GM19455 (cell line): ENCODE measurements around the gene RAB3C.
A peak's percentile ranks its signal among the peaks of the same experiment; 100 is the strongest.

ENCODE experiments used
- ATAC-seq: cut with Tn5 transposase; IDR thresholded peaks from one replicate; pipeline ENCODE4 v1.9.1; 2021; ENCODE audit not compliant: unreplicated experiment

RAB3C gene

DNA sequence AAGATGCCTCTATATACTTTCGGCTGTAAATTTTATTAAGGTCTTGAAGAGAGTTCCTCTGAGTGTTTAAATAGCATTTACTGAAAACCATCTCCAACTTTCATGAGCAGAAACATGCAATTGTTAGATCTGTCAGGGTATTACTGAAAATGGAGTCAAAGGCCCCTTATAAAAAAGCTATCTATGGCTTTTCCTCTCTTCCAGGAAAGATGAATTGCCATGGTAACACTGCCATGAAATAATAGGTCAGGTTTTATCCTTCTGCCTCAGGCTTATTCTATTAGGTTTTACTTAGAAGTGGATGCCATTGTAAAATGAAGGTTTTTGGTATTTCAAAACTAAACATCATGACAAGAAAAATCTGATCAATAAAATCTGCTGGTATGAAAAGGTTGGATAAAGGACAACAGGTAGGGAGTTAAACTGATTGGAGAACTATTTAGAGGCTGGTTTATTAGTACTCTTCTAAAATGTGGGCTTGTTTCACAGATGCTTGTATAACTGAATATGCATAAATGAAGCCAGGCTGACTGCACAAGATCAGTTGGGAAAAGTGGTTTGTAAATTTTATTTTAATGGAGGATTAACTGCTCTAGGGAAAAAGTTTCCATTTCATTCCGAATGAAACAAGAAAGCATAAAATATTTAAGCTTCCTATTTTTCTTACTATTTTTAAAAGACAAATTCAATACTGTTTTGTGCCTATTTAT, 135.5 kb downstream of the RAB3C start:
- no peak for ATAC-seq

DNA sequence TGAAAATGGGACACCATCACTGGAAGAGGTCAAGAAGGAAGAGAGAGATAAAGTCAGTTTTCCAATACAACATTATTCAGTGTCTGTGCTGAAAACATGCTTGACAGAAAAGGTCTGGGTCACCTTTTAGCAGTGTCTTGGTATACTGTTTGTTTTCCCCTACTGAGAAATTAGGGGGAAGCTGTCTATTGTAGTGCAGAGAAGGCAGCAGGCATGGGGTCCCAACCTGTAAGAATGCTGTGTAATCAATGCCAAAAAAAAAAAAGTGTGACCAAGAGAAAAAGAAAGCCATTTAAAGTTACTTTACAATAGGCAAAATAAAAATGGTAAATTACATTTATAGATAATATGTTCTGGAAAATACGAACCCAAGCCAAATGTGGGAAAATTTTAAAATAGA, 139.3 kb downstream of the RAB3C start:
- no peak for ATAC-seq

DNA sequence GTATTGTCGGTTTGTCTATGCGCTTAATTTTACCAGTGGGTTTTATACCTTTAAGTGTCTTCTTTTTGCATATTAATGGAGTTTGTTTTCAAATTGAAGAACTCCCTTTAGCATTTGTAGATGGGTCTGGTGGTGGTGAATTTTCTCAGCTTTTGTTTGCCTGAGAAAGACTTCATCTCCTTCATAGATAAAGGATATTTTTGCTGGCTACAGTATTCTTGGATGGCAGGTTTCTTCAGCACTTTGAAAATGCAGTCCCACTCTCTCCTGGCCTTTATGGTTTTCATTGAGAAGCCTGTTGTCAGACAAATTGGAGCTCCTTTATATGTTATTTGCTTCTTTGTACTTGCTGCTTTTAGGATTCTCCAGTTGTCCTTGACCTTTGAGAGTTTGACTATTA, 142.1 kb downstream of the RAB3C start:
- no peak for ATAC-seq

DNA sequence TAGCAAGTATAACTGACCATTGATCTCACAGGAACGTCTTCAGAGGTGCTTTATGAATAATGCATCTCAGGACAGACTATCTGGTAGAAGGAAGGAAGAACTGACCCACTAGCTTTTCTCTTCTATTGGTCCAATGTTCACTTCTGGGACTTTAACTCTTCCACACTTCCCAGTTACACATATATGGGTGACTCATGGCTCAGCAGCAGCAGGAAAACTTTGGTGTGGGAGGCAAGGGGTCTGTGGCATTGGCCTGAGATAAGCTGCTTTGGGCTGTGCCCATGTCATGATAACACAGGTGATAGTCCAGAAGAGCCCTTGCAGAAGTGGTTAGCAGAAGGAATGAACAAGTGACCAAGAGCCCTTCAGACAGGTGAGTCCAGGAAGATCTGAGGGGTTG, 148.8 kb downstream of the RAB3C start:
- no peak for ATAC-seq

DNA sequence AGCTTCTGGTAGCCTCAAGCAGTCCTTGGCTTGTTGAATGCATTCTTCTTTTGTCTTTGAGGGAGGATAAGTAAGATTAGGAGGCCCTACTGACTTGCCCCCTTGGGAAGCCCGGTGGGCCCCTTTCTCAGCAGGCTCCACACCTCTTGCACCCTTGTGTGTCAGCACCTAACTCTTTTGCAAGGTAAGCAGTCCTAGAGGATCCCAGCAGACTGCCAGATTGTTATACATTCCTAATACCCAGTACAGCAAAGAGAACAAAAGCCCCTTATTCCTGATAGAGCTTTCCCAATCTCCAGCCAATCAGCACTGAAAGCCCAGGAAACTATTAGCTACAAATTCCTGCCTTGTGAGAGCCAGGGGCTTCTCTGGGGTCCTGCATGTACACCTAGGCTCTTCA, 152.8 kb downstream of the RAB3C start:
- no peak for ATAC-seq

DNA sequence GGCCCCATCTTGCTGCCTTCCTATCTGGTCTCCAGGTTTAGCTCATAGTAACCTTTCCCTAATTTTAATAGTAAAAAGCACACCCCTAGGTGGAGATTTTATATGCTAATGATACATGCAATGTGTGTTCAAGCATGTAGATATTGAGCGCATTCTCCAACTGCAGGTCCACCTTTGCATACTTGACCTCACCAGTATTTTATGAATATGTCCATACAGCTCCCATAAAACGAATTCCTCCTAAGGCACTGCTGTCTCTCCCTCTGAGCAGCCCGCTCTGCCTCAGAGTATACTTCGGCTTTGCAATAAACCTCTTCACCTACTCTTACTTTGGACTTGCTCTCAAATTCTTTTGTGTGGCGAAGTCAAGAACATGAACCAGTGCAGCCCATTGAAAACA, 153.3 kb downstream of the RAB3C start:
- ATAC-seq = no peak

DNA sequence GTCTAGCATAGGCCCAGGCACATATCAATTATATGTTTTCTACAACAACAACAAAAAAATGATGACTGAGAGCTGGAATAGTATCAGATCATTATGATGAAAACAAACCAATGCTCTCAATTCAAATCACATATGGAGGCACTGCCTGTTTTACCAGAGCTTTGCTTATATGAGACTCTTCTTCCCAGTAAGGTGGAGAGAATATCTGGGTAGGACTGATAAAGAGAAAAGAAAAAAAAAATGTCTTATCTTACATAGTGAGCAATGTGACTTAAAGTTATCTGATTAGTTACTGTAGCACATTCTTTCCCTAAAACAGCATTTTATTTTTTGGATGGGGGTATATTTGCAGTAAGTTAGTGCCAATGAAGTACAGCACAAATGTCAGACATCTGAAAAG, 154.8 kb downstream of the RAB3C start:
- ATAC-seq = no peak

DNA sequence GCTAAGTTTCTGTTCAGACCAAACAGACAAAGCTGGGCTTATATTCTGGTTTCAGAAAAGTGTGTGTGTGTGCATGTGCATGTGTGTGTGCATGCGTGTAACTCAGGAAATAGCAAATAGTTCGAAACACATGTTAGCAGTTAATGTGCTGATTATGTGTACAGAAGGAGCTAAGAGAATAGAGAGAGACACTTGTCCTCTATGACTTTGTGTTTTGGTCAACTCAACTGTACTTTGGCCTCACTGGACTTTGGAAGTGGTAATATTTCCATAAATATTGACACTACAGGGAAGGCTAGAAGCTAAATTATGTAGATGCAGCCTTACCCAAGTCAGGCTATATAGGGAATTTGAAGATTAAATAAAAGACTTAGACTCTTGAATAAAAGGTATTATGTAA, 155.5 kb downstream of the RAB3C start:
- no peak for ATAC-seq

DNA sequence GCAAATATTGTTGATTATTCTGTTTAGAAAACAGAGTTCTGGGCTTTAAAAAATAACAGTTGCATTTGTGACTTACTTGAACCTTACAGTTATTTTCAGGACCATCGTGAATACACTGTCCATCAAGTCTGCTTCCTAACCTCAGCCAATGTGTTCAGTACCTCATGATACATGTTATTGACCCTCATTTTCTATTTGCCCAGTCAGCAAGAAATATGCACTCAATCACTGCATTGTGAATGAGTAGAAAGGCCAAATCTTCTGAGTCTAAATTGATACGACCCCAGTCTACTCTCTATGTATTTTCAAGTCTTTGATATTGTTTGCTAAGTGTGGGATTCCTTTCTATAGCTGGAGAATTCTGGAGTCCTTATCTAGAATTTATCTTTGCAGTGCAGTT, 156.2 kb downstream of the RAB3C start:
- ATAC-seq = no peak

DNA sequence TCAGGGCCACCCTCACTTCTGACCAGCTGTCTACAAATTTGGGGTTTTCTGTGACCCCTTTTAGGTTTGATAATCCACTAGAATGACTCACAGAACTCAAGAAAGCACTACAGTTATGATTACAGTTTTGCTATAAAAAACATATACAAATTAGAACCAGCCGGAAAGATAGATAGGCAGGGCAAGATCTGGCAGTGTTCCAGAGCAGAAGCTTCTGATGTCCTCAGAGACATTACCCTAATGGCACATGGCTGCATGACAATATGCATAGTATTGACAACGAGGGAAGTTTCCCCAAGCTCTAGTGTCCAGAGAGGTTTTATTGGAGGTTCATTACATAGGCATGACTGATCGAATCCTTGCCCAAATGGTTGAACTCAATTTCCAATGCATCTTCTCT, 158.1 kb downstream of the RAB3C start:
- no peak for ATAC-seq

DNA sequence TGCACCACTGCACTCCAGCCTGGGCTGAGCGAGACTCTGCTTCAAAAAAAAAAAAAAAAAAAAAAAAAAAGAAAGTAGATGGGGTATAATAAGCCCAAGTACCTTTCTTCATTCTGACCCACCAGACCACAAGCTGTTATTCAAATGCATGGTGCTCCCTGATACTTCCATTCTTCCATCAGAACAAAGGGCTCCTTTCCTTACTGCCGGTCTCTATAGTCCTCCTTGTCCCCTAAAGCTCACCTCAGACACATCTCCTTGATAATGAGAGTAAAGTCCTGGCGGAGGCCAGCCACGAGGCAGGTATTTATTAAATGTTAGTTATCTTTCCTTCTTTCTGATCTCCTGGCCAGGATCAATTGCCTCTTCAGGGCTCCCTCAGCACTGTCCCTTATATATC, 162.5 kb downstream of the RAB3C start:
- ATAC-seq = no peak

DNA sequence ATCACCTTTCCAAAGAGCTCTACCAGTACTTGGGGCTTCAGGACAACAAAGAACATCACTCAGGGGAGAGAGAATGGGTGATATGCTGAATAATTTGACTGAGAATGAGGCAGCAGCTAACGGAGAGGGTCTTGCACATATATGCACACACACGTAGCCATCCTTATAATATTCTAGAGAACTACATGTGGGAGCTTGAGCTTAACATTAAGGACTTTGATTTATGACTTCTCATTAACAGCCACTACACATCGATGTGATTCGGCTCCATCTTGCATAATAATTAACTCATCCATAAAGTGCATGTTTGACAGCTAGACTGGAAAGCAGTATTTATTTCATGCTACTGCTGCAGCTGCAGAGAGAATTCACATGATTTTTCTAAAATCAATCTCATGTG, 163.4 kb downstream of the RAB3C start:
- no peak for ATAC-seq

DNA sequence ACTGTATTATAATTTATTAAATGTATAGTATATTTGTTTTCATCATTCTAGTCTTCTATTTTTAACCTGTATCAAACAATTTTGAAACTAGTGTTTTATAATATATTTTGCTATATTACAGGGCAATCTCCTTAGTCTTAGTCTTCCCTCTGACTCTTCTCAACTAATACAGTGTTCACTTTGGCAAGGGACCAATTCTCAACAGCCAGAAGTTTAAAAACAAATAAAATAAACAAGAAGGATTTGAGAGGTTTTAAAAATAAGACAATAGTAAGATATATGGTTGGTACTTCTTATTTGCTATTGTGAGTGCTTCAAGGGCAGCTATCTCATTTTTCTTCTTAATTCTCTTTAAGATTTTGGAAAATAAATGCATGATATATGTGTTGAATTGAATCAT, 167.2 kb downstream of the RAB3C start:
- ATAC-seq = no peak

DNA sequence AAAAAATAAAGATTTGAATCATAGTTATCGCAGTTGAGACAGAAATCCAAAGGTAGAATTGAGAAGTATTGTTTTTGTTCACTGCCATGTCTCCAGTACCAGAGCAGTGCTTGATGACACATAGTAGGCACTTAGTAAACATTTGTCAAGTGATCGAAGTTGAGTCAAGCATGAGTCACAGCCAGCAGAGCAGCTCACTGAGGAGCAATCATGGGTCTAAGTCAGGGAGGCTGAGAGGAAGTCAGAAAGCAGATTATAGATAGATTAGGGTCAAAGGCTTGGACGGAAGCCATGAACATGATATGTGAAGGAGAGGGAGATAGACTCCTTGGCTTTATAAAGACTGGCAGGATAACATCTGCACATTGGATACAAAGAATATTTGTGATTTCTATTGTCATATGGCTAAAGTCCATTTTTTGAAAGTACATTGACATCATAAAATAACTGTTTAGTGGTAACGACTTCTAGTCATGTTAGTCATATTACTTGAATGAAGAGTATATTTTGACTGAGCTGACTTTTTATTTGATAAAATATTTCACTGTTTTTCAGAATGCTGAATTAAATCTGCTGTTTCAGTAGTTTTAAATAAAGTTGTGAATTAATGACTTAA, 168.5 kb downstream of the RAB3C start:
- ATAC-seq = no peak

DNA sequence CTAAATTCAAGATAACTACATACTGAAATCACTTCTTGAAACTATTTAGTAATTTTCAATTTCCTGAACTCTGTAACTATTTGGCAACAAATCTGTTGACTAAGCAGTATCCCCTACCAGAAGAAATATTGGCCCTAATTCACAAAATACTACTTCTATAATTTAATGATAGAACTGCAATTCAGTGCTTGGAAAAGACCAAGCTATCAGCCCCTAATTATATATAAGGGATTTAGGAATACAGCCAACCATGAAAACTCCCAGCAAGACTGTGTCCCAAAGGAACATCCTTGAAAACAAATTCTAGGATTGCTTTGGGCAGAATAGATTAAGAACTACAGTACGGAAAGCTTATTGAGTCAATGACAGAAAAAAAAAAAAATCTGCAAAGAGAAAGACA, 169.2 kb downstream of the RAB3C start:
- ATAC-seq = no peak

DNA sequence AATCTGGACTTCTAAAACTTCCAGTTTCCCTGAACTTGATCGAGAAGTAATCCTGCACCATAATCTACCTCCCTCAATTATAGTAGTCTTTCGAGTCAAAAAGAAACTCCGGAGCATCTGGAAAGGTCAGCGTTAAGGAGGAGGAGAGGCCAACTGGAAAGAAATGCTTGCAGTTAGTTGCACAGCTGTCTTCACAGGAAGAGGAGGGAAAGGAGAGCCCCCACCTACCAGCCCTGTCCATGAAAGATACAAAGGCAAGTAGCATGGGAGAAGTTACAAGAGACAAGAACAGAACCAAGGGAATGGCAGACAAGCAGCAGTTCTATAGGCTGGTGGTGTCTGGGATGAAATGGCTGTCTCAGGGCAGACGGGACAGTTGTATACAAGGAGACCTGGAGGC, 170.6 kb downstream of the RAB3C start:
- ATAC-seq = no peak

DNA sequence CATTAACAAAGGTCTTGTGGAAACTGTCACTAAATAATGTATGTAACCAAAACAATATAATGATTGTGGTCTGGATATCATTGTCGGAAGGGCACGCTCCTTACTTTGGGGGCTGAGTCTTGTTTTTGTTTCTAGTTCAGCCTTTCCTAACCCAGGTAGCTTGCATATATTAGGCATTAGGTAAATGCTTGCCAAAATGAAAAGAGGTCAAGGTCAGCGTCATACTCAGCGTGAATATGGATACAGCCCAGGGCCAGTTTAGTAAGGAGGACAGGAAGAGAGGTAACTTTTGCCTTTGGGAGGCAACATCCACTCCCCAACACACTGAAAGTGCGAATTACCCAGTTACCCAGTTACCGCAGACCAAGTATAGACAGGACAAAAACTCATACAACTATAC, 171.4 kb downstream of the RAB3C start:
- no peak for ATAC-seq

DNA sequence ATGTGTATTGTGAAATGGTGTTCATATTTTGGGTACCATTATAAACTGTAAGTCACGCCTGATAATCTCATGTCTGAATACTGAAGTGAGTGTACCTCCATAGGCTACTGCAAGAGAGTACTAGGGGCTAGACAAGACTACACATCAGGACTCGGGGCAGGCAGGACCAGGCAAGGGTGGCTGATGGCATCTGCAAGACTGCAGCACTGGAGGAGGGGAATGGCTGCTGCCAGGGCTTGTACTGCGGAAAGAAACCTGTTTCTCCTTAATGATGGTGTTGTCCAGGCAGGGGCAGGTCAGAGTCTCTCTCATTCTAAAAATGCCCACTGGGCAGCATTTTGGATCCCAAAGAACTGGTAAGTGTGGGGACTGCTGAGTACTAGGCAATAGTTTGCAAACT, 172.5 kb downstream of the RAB3C start:
- no peak for ATAC-seq

DNA sequence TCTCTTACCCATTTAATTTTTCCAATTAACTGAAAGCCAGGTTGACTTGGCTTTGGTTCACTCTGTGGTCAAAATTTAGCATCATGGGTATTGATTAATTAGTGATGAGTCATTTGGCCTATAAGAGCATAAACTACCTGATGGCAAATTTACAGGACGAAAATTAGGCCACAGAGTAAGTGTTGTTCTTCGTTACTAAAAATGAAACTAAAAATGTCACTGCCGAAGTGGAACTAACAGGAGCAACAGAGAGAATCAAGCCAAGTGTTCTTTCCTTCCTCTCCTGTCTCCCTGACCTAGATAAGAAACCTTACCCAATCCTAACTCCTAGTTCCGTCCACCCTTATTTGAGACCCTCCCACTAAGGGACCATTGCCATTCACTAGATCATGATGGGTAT, 176.9 kb downstream of the RAB3C start:
- ATAC-seq = peak; percentile 89

DNA sequence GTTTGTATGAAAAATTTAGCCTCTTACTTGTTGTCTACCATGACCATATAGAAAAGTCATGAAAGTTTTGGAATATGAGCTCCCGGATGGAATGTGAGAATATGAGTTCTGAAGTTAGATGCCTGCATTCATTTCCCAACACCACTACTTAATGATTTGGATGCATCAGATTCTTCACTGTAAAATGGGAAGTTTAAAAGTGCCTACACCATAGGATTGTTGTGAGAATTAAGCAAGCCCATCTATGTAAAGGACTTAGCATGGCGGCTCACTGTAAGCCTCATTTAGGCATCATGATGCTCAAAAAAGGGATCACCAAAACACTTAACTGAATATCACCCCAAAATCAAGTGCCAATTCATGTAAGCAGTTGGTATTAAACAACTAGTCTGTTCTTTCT, 177.3 kb downstream of the RAB3C start:
- ATAC-seq = no peak

DNA sequence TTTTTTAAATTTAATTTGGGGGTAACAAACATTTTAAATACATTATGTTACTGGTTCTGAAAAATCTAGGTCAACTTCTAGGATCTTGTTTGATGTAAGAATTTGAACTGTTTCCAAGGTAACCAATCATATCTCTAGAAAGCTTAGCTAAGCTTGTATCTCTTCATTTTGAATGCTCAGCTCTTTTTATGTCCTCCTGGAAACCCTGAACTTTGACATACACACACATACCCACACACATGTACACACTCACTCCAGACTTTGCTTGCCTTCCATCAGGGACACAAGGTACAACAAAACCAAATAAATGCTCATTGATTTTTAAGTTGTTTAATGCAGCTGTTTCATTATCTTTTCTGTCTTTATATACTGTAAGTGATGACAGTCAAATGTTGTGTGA, 178.5 kb downstream of the RAB3C start:
- ATAC-seq = no peak

DNA sequence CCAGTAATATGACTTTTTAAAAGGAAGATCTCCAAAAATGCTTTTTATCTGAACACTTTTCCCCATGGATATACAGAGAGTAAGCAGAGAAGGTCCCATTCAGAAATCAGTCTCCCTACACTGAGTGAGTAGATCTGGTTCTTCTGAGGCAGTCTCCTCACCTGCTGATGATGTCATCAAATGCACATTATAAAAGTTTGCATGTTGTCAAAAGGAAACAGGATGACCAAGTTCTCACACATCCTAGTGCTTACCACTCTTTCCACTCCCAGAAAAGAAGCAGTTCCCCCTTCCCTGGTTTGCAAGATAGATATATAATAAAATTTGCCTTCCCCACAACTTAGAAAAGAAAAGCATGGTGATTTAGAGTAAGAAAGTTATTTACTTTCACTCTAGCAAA, 180.5 kb downstream of the RAB3C start:
- no peak for ATAC-seq

DNA sequence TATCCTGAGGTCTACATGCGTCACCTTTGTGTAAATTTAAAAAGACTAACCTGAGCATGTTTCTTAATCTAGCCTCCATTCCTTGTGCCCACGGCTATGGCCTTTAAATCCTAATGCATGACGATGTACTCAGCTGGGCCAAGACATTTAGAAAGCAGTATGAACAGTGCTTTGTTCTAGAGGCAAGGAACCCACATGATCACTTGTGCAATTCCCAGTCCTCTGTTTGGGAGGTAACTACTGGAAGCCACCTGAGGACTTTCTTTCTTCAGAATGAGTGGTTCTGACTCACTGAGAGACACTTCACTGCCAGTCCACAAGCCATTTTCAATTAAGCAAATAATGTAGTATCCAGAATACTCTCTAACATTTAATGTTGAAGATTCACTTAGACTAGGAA, 181.3 kb downstream of the RAB3C start:
- ATAC-seq = no peak
